Measurements from ENCODE around the gene MLF1.

- TF ChIP-seq POLR2AphosphoS5 (IDR thresholded peaks at IDR 0.05; ENCODE audit: low read depth, low read length) (no peak), POLR2A (IDR thresholded peaks at IDR 0.05; ENCODE audit: low read depth, low read length) (no peak), POU2F2 (IDR thresholded peaks at IDR 0.05; ENCODE audit: low read depth, low read length) (no peak)
These were observed 78.8 kb downstream of the MLF1 start for GRCh38 chr3:158649791-158650190.

Measured in GM12891 (cell line).